Muscle of arm (tissue), 12 donors: ENCODE data around the gene DLG1. TPM values are rescaled to one million over a fixed set of nuclear protein-coding genes. Genes with fewer than 3 reads are reported as not detected.
"Not testable (repeated sequence)": the region's sequence is repeated elsewhere in the genome, so short reads cannot be mapped to it uniquely, and the experiment has no call there.

ENCODE experiments used
- DNase-seq: peaks from one replicate; pipeline ENCODE4 v3.0.0-alpha.2; 2013
- polyA plus RNA-seq, 12 donors: library from polyadenylated mRNA; unstranded; fragments of 120-200 nt; gene quantifications; one replicate each; pipeline ENCODE4 v1.2.1, GENCODE V29; 2013; ENCODE audit not compliant: insufficient read length in 12 of 12

The DLG1 gene
- polyA plus RNA-seq, 12 donors, result 40.4 to 78.4 (median 49.9) TPM; not detected in 1

DNA sequence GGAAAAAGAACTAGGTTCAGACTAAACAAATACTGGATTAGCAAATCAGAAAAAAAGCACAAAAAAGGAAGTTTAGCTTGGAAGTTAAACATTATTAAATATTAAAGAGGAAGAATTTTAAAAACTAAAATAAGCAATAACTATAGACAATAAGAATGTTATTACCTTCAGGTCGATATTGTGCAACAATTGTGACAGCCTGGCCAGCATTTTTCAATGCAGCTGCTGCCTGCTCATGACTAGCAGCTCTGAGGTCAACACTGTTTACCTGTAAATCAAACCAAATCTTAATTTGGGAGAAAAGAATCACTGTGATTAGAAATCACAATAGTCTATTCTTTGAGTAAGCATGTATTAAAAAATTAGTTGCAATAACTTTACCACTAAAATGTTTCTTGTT is 193.7 kb downstream of the DLG1 start:
- no peak for DNase-seq

DNA sequence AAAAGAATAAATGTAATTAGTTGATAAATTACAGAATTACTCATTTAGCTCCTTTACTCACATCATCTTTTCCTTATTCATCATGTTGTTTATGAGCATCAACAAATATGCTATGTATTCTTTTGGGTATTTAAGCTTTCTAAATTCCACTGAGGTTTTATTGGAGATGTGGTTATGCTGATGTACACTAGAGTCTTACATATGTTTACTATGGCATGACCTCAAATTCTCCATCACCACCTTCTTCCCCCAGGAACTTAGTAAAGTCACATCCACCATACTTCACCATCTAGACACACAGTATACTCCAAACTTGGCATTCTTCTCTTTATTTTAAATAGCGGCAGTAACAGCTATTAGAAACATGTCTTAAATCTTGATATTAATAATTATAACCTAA is 194.6 kb downstream of the DLG1 start:
- no peak for DNase-seq

DNA sequence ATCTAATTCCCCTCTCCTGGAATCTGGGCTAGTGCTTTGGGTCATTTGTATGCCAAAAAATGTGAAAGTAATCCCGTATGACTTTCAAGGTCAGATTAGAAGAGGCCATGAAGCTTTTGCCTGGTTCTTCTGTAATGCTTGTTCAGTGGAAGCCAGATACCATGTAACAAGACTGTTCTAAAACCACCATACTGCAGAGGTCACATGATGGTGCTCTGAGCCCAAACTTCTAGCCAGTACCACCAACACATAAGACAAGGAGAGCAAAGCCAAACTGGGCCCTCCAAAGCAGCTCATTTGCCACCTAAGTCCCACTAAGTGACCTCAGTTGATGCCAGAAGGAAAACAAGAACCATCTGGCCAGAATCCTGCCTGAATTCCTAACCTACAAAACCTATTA is 204.5 kb downstream of the DLG1 start:
- DNase-seq, result no peak

DNA sequence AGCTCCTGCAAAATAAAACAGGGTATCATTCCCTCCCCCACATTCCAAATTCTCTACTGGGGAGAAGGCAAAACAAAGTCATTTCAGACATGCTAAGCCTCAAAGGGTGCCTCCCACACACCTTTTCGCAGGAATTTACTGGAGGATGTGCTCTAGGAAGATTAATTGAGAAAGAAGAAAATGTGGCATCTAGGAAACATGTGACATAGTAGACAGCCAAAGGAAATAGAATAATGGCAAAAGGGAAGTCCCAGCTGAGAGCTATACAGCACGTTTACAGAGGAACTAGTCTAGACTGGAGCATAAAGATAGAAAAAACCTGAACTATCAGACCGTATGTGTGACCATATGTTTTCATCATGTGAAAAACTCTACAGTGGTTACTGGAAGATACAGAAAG is 210.0 kb downstream of the DLG1 start:
- no peak for DNase-seq

GRCh38 chr3:197085137-197085536 is 213.3 kb downstream of the DLG1 start:
- no peak for DNase-seq

- peak; percentile 8 for DNase-seq
Observed at GRCh38 chr3:197083486-197083885, 214.9 kb downstream of the DLG1 start.

- DNase-seq, result no peak
Observed at GRCh38 chr3:197082871-197083270, 215.5 kb downstream of the DLG1 start.

DNA sequence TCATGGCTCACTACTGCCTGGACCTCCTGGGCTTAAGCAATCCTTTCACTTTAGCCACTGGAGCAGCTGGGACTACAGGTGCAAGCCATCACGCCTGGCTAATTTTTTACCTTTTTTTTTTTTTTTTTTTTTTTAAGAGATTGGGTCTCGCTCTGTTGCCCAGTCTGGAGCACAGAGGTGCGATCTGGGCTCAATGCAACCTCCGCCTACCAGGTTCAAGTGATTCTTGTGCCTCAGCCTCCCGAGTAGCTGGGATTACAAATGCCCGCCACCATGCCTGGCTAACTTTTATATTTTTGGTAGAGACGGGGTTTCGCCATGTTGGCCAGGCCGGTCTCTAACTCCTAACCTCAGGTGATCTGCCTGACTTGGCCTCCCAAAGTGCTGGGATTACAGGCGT is 218.1 kb downstream of the DLG1 start:
- DNase-seq, result no peak

- no peak for DNase-seq
Observed at GRCh38 chr3:197076415-197076814, 222.0 kb downstream of the DLG1 start.

DNA sequence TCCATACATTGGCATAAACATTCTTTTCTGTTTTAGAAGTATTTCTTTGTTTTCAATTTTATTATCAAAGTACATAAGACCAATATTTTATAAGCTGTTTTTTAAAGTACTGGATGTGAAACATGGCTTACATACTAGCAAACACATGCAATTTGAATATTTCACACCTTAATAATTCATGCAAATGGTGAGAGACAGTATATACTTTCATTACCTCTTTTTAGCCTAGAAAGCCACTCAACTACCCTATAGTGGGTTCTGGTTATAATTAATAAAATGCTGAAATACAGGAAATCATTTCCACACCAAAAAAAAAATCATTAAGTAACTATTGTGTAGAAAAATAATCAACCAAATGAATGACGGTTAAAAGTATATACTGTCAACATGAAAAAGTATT is 230.3 kb downstream of the DLG1 start:
- no peak for DNase-seq

- no peak for DNase-seq
Observed at GRCh38 chr3:197064771-197065170, 233.6 kb downstream of the DLG1 start.

DNA sequence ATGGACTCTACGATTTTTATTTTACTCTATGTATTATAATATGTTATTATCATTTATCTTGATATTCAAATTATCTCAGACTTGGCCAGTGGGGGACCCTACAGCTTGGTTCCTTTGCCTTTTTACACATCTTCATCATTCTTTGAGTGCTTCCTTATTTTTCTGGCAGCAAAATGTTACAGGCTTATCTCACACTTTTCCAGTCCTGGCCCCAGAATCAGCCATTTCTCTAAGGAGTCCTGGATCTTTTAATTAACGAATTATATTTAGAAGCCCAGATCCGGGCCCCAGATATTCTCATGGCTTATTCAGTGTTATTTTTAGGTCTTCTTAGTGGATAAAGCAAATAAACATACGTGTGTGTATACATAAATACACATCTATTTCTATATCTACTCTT is 236.0 kb downstream of the DLG1 start:
- no peak for DNase-seq

DNA sequence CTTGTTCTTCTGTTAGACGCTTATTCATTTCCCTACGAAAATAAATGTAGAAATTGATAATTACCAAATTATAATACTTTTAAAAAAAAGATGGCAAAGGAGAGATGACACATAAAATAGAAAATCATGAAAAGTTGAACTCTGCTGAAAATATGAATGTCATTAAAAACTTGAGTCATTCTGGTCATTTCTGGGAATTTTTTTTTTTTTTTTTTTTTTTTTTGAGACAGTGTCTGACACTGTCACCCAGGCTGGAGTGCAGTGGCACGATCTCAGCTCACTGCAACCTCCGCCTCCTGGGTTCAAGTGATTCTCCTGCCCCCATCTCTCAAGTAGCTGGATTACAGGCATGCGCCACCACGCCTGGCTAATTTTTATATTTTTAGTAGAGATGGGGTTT is 246.8 kb downstream of the DLG1 start:
- DNase-seq, result not testable (repeated sequence)

- no peak for DNase-seq
Observed at GRCh38 chr3:197050511-197050910, 247.9 kb downstream of the DLG1 start.

GRCh38 chr3:197042539-197042938 is 255.9 kb downstream of the DLG1 start:
- DNase-seq, result no peak

DNA sequence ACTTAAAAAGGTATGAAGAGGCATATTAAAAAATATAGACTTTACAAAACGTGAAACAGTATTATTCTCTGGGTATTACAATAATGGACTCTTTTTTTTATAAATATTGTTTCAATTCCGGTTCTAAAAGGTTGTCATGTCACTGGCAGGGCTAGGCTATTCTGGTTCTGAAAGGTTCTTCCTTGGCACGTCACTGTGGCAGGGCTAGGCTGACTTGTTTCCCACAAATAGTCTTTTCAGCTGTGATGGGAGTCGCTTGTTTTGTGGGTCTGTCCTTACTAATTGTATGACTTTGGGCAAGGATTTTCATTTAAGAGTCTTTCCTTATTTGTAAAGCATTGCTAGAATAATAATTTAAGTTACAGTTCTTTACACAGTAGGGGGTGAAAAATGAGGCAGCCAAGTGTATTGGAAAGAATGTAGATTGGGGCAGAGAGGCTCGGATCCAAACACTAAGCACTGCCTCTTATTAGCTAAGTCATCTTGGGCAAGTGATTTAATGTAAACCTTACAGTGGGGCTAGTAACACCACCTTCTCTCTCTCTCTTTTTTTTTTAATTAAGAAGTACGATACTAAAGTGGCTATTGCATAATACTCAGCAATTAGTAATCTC is 256.4 kb downstream of the DLG1 start:
- no peak for DNase-seq

DNA sequence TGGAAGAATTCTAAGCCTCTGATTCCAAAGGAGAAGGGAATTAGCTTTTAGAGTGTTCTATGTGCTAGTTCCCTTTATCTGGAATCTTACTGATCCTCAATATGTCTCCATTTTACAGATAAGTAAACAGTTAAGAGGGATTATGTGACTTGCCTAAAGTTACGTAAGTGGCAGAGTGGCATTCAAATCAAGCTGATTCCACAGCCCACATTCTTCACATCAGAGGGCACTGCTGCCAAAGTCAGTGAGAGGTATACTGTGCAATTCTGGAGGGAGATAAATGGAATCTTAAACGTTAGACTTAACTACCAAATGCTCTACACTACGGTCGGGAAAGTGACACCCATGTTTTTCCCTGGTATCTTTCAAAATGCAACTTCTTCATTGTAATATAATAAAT is 257.8 kb downstream of the DLG1 start:
- DNase-seq, result no peak

DNA sequence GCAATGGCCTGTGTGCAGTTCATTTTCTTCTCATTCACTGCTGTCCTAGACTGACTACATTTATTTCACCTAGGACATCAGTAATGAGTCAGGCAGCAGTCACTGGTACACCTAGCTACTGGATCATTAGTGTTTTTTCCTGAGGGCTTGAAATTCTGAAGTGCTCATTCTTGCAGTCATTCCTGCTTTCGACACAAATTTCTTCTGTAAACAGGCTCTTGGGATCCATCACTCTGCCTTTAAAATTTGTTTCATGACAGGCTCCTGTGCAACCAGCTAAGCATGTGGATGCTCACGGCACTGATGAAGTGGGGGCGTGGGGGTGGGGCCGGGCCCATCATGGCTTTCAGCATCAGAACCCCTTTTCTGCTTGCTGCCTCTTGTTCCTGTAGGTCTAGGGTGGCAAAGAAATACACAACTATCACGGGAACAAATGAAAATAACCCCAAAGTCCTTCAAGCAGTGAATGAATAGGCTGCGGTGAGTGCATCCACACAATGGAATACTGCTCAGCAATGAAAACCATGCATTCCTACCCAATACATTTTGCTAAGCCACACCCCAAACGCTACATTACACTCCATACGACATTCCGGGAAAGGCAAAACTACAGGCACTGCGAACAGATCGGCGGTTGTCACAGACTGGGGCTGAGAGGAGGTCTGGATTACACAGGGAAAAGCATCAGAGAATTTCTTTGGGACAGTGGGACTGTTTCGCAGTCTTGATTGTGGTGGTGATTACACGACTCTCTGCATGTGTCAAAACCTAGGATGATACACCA is 259.5 kb downstream of the DLG1 start:
- DNase-seq, result no peak

GRCh38 chr3:197035577-197035976 is 262.8 kb downstream of the DLG1 start:
- DNase-seq, result no peak

DNA sequence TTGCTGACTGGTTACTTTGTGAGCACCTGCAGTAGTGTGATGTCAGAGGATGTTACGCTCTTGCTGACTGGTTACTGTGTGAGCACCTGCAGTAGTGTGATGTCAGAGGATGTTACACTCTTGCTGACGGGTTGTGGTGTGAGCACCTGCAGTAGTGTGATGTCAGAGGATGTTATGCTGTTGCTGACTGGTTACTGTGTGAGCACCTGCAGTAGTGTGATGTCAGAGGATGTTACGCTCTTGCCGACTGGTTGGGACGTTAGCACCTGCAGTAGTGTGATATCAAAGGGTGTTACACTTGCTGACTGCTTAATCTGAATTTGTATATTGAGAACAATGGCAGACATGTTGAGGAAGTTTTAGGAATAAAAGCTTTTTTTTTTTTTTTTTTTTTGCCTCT is 263.6 kb downstream of the DLG1 start:
- DNase-seq, result not testable (repeated sequence)

DNA sequence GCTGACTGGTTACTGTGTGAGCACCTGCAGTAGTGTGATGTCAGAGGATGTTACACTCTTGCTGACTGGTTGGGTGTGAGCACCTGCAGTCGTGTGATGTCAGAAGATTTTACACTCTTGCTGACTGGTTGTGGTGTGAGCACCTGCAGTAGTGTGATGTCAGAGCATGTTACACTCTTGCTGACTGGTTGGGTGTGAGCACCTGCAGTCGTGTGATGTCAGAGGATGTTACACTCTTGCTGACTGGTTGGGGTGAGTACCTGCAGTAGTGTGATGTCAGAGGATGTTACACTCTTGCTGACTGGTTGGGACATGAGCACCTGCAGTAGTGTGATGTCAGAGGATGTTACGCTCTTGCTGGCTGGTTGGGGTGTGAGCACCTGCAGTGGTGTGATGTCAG is 264.6 kb downstream of the DLG1 start:
- DNase-seq, result not testable (repeated sequence)

- no peak for DNase-seq
Observed at GRCh38 chr3:197031315-197032285, 266.8 kb downstream of the DLG1 start.
